ENCODE data around the gene THAP8. TPM values are rescaled to one million over a fixed set of nuclear protein-coding genes. Genes with fewer than 3 reads are reported as not detected.
A peak's percentile ranks its signal among the peaks of the same experiment; 100 is the strongest.

THAP8 gene
- total and polyA plus RNA-seq, 2 of the 13 experiments (the other 11 are each of a cell fraction or from before 2014, with no cell fraction given): 1.7 to 3.7 TPM

GRCh38 chr19:36008336-36008978, 45.6 kb downstream of the THAP8 start, which contains the start of gene SYNE4 (continued):
- TF ChIP-seq MED8 (CRISPR knock-in tag; IDR thresholded peaks at IDR 0.05; ENCODE audit: insufficient replicate concordance) (no peak), ZNF740 (CRISPR knock-in tag; IDR thresholded peaks at IDR 0.05) (no peak), ZNF513 (CRISPR knock-in tag; conservative IDR thresholded peaks at IDR 0.05) (no peak), ZNF512B (CRISPR knock-in tag; IDR thresholded peaks at IDR 0.05; ENCODE audit: borderline replicate concordance) (no peak), ZNF430 (CRISPR knock-in tag; IDR thresholded peaks at IDR 0.05) (no peak; the same call in 1 of the 2 replicates), TEAD3 (CRISPR knock-in tag; optimal IDR thresholded peaks at IDR 0.05; ENCODE audit: borderline replicate concordance) (no peak), ZKSCAN1 (IDR thresholded peaks at IDR 0.05; ENCODE audit: low read length) (no peak), IRF1 (CRISPR knock-in tag; IDR thresholded peaks at IDR 0.05; ENCODE audit: low read depth) (no peak), HDAC2 (CRISPR knock-in tag; IDR thresholded peaks at IDR 0.05) (no peak), SIN3A (IDR thresholded peaks at IDR 0.05; ENCODE audit: borderline replicate concordance, low read depth, low read length) (peak; percentile 49; the same call in 1 of the 2 replicates), HOXA7 (CRISPR knock-in tag; IDR thresholded peaks at IDR 0.05) (no peak), ZEB1 (IDR thresholded peaks at IDR 0.05; ENCODE audit: insufficient replicate concordance, low read depth) (peak; percentile 35), ZNF547 (CRISPR knock-in tag; IDR thresholded peaks at IDR 0.05) (no peak), ZBTB40 (IDR thresholded peaks at IDR 0.05) (no peak), ZBTB40 (CRISPR knock-in tag; IDR thresholded peaks at IDR 0.05) (peak; percentile 50; the same call in 1 of the 2 replicates)
